B cell (primary cell): ENCODE data around the gene EPHA7. TPM values are rescaled to one million over a fixed set of nuclear protein-coding genes. Genes with fewer than 3 reads are reported as not detected.

Experiments used
- ATAC-seq: fragments of 200-7000 bp; cut with Tn5 transposase; one replicate; pipeline ENCODE4 v1.10.0; 2021; ENCODE audit warnings: low read depth, mild to moderate bottlenecking, moderate number of reproducible peaks, moderate library complexity
- CTCF ChIA-PET: fragments of 350-600 bp; sonication (Branson Sonifier 250); formaldehyde crosslinking; loops from one replicate; lab custom pipeline; 2021; ENCODE audit warnings: antibody characterized with exemption, inconsistent platforms; lab: Charles Lee
- POLR2A ChIA-PET: fragments of 350-600 bp; sonication (Branson Sonifier 250); formaldehyde crosslinking; loops from one replicate; lab custom pipeline; 2021; ENCODE audit warnings: antibody characterized with exemption; lab: Charles Lee
- DNase-seq: peaks from one replicate; pipeline ENCODE4 v3.0.0; 2013
- H2AFZ ChIP-seq: 2 replicates; pipeline ENCODE4 v1.6.1; 2012; ENCODE audit warnings: mild to moderate bottlenecking, low read depth, low read length; ENCODE audit not compliant: insufficient read depth, poor library complexity, severe bottlenecking
- H3K27ac ChIP-seq, 2 donors: 1 replicate in 1 of 2; 2 replicates in 1 of 2; pipeline ENCODE4 v1.5.1; 2012 to 2013; ENCODE audit warnings: low read length in 2 of 2, mild to moderate bottlenecking in 2 of 2, moderate library complexity in 1 of 2
- H3K27me3 ChIP-seq, 4 experiments: fragments of 200-600 bp in 1 of 4; sonication (generic) in 1 of 4; replicated peaks in 1 of 4; 1 replicate in 2 of 4; 2 replicates in 2 of 4; pipeline versions ENCODE4 v1.6.1 to v1.7.0; 2013 to 2016; ENCODE audit warnings: low read length in 3 of 4, mild to moderate bottlenecking in 2 of 4, mixed read lengths in 1 of 4, moderate library complexity in 1 of 4; ENCODE audit not compliant: insufficient read depth in 4 of 4, control insufficient read depth in 3 of 4; ENCODE audit errors: control extremely low read depth in 1 of 4
- H3K36me3 ChIP-seq, 2 experiments: replicated peaks in 1 of 2; 1 replicate in 1 of 2; 2 replicates in 1 of 2; pipeline versions ENCODE4 v1.6.1 to v1.7.1; 2013; ENCODE audit warnings: low read length in 1 of 2; ENCODE audit not compliant: insufficient read depth in 2 of 2, control insufficient read depth in 1 of 2; ENCODE audit errors: control extremely low read depth in 1 of 2, extremely low read depth in 1 of 2
- H3K4me1 ChIP-seq, 2 donors: fragments of 200-600 bp in 1 of 2; sonication (generic) in 1 of 2; 1 replicate in 1 of 2; 2 replicates in 1 of 2; pipeline versions ENCODE4 v1.5.1 to v1.6.1; 2013 to 2017; ENCODE audit warnings: low read length in 2 of 2; ENCODE audit not compliant: control insufficient read depth in 2 of 2, insufficient read depth in 2 of 2
- H3K4me2 ChIP-seq: replicated peaks from 2 replicates; pipeline ENCODE3; 2012; ENCODE audit warnings: mild to moderate bottlenecking, low read depth, low read length; ENCODE audit not compliant: poor library complexity, severe bottlenecking
- H3K4me3 ChIP-seq, 5 experiments: fragments of 200-600 bp in 1 of 5; sonication (generic) in 1 of 5; 1 replicate in 3 of 5; 2 replicates in 2 of 5; pipeline versions ENCODE4 v1.5.1 to v1.7.0; 2011 to 2016; ENCODE audit warnings: low read length in 4 of 5, mild to moderate bottlenecking in 4 of 5, low read depth in 2 of 5, control low read depth in 1 of 5, moderate library complexity in 1 of 5; ENCODE audit not compliant: insufficient read depth in 1 of 5; ENCODE audit errors: control extremely low read depth in 1 of 5, extremely low read depth in 1 of 5
- H3K79me2 ChIP-seq: fragments of 200-600 bp; sonication (generic); one replicate; pipeline ENCODE4 v1.6.0; 2016; ENCODE audit warnings: low read length; ENCODE audit not compliant: control insufficient read depth, insufficient read depth
- H3K9ac ChIP-seq: fragments of 200-600 bp; sonication (generic); 2 replicates; pipeline ENCODE4 v1.6.1; 2017; ENCODE audit warnings: mild to moderate bottlenecking, low read length, moderate library complexity
- H3K9me3 ChIP-seq, 3 donors: one replicate each; pipeline versions ENCODE4 v1.6.1 to v1.7.1; 2013; ENCODE audit warnings: low read length in 2 of 3; ENCODE audit not compliant: control insufficient read depth in 2 of 3, insufficient read depth in 1 of 3; ENCODE audit errors: control extremely low read depth in 1 of 3
- H4K20me1 ChIP-seq: 2 replicates; pipeline ENCODE4 v1.6.0; 2012; ENCODE audit warnings: mild to moderate bottlenecking, low read length; ENCODE audit not compliant: insufficient read depth, control insufficient read depth, poor library complexity, severe bottlenecking
- H3K27ac Mint-ChIP-seq: one replicate; pipeline ENCODE4 v1.8.0; 2021; ENCODE audit warnings: mixed read lengths
- H3K27me3 Mint-ChIP-seq: one replicate; pipeline ENCODE4 v1.8.0; 2021; ENCODE audit warnings: mixed read lengths
- H3K4me1 Mint-ChIP-seq: one replicate; pipeline ENCODE4 v1.8.0; 2021; ENCODE audit warnings: mixed read lengths
- H3K4me3 Mint-ChIP-seq: one replicate; pipeline ENCODE4 v1.8.0; 2021; ENCODE audit warnings: mixed read lengths
- H3K9me3 Mint-ChIP-seq: one replicate; pipeline ENCODE4 v1.8.0; 2022; ENCODE audit warnings: mixed read lengths; ENCODE audit not compliant: insufficient read depth
- EZH2 ChIP-seq: IDR thresholded peaks from 2 replicates; pipeline ENCODE4 v1.6.1; 2012; ENCODE audit warnings: borderline replicate concordance, low read depth, mild to moderate bottlenecking, moderate library complexity, low read length; ENCODE audit not compliant: insufficient read depth, poor library complexity, severe bottlenecking
- WGBS: methylation state at CpG from one replicate; pipeline ENCODE4 v1.1.5; 2013; ENCODE audit warnings: missing lambda C conversion rate; ENCODE audit not compliant: insufficient coverage; 5-methylcytosine and 5-hydroxymethylcytosine counted together
- intact Hi-C: fragments of 100-400 bp; cut with micrococcal nuclease; formaldehyde crosslinking; loops from one replicate; pipeline ENCODE4 v1.10.0; 2022
- polyA plus RNA-seq: library from polyadenylated mRNA; depleted of rRNA; stranded (reverse); fragments of >200 nt; gene quantifications from 2 replicates; pipeline ENCODE4 v1.2.3, GENCODE V29; 2012
- total RNA-seq, 2 donors: library from RNA; stranded (reverse); fragments of 120-200 nt in 1 of 2; gene quantifications; 1 replicate in 1 of 2; 2 replicates in 1 of 2; pipeline versions ENCODE4 v1.2.3 to v1.2.4, GENCODE V29; 2013 to 2022
- TF ChIP-seq, protein P1 (sequence below): fragments of 200-600 bp; IDR thresholded peaks from one replicate; pipeline ENCODE4 v1.8.0; 2022; ENCODE audit warnings: antibody characterized with exemption, mild to moderate bottlenecking

The EPHA7 gene
- total and polyA plus RNA-seq, 2 donors (not counting 1 experiment from before 2014, with no cell fraction given): not detected

DNA sequence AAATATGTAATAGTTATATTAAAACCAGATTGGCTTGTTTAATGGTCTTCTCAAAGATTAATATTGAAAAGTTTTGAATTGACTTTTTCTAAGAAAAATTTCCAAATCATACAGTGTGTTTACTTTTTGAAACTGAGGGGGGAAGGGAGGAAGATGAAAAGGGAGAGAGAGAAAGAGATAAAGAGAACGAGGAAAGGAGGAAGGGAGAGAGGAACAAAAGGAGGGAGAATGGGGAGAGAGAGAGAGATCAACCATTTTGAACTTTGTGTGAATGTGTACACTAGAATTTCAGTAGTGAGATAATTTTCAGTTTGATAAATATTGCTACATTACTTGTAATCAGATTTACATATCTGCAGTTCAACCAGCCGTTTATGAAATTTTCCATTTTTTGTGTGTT lies 124.5 kb downstream of the EPHA7 start:
- Histone ChIP-seq H3K36me3 (no peaks in the 10 kb centered on the region), H3K27ac (no peak overlapping the region), H2AFZ (no peak overlapping the region), H3K4me3 (no peak overlapping the region), H3K9ac (no peak overlapping the region), H3K79me2 (no peaks in the 10 kb centered on the region), H3K27me3 (no peaks in the 10 kb centered on the region), H4K20me1 (no peaks in the 10 kb centered on the region), H3K4me1 (no peaks in the 10 kb centered on the region), H3K9me3 (no peaks in the 10 kb centered on the region), H3K4me2 (no peak overlapping the region)
- 67% methylated on average over 1 of the region's 2 CpGs for WGBS
- POLR2A ChIA-PET: no interaction called here
- DNase-seq (no peak), ATAC-seq (no peak)
- H3K4me1 Mint-ChIP-seq: no peaks in the 10 kb centered on the region
- CTCF ChIA-PET: no interaction called here
- H3K9me3 Mint-ChIP-seq: peaks cover 5% of the 10 kb centered on the region
- intact Hi-C loops: no loop called here
- H3K27me3 Mint-ChIP-seq: no peaks in the 10 kb centered on the region
- TF ChIP-seq, protein P1, sequence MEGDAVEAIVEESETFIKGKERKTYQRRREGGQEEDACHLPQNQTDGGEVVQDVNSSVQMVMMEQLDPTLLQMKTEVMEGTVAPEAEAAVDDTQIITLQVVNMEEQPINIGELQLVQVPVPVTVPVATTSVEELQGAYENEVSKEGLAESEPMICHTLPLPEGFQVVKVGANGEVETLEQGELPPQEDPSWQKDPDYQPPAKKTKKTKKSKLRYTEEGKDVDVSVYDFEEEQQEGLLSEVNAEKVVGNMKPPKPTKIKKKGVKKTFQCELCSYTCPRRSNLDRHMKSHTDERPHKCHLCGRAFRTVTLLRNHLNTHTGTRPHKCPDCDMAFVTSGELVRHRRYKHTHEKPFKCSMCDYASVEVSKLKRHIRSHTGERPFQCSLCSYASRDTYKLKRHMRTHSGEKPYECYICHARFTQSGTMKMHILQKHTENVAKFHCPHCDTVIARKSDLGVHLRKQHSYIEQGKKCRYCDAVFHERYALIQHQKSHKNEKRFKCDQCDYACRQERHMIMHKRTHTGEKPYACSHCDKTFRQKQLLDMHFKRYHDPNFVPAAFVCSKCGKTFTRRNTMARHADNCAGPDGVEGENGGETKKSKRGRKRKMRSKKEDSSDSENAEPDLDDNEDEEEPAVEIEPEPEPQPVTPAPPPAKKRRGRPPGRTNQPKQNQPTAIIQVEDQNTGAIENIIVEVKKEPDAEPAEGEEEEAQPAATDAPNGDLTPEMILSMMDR: no peak
- TF ChIP-seq EZH2: no peak
- no peak overlapping the region for H3K4me3 Mint-ChIP-seq
- no peak overlapping the region for H3K27ac Mint-ChIP-seq

DNA sequence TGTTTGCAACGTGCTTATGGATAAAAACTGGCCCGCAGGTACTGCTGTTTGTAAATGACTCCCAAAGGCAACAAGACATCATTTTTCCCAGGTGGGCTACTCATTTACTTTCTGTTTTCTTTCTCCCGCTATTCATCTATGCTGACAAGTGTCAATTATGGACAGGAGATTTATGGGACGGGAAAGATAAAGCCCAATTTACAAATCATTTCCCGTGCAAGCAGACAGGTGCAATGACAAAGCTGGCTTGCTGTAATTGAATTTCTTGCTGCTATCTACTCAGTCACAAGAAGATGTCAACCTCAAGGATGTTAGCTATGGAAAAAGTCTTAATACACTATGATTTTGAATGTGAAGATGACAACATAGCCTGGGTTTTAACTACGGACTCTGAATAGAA lies 125.5 kb downstream of the EPHA7 start:
- Histone ChIP-seq H4K20me1 (no peaks in the 10 kb centered on the region), H3K79me2 (no peaks in the 10 kb centered on the region), H2AFZ (no peak overlapping the region), H3K4me3 (no peak overlapping the region), H3K4me2 (no peak overlapping the region), H3K27ac (no peak overlapping the region), H3K27me3 (no peaks in the 10 kb centered on the region), H3K36me3 (no peaks in the 10 kb centered on the region), H3K4me1 (no peaks in the 10 kb centered on the region), H3K9ac (no peak overlapping the region), H3K9me3 (no peaks in the 10 kb centered on the region)
- no peak for TF ChIP-seq EZH2
- TF ChIP-seq, protein P1: no peak
- ChIA-PET POLR2A (no interaction called here), CTCF (no interaction called here)
- intact Hi-C loops: no loop called here
- no peak overlapping the region for H3K27ac Mint-ChIP-seq
- H3K4me3 Mint-ChIP-seq: no peak overlapping the region
- ATAC-seq (no peak), DNase-seq (no peak)
- WGBS: 100% methylated on average over 1 of the region's 6 CpGs
- H3K27me3 Mint-ChIP-seq: no peaks in the 10 kb centered on the region
- H3K4me1 Mint-ChIP-seq: no peaks in the 10 kb centered on the region
- H3K9me3 Mint-ChIP-seq: peaks cover 2% of the 10 kb centered on the region
